ENCODE measurements around the gene UBR2. TPM values are rescaled to one million over a fixed set of nuclear protein-coding genes. Genes with fewer than 3 reads are reported as not detected.
A peak's percentile ranks its signal among the peaks of the same experiment; 100 is the strongest.

The UBR2 gene
- total and polyA plus RNA-seq, 2 of the 13 experiments (the other 11 are each of a cell fraction or from before 2014, with no cell fraction given): 17.6 to 29.3 TPM

- H2AFZ ChIP-seq (ENCODE audit: low read length): no peak overlapping the region
- H3K36me3 ChIP-seq (replicated peaks in 1 of 2; ENCODE audit: control insufficient read depth in 1 of 2, insufficient read depth in 2 of 2, low read length in 2 of 2): no peaks in the 10 kb centered on the region
- no peaks in the 10 kb centered on the region for H3K4me1 ChIP-seq (ENCODE audit: insufficient read depth, low read length)
- DNase-seq (ENCODE audit: low spot score) (no peak), FAIRE-seq (no peak), ATAC-seq (no peak)
- no peak overlapping the region for H3K4me3 ChIP-seq (replicated peaks in 1 of 3; ENCODE audit: insufficient read depth in 1 of 3, low read depth in 2 of 3, low read length in 3 of 3)
- no peak overlapping the region for H3K4me2 ChIP-seq (ENCODE audit: low read depth, low read length)
- intact Hi-C loops (cut with micrococcal nuclease; ENCODE audit: unreplicated experiment) (no loop called here), in situ Hi-C loops (cut with HindIII; ENCODE audit: extremely low pct_ligation_motif_present, low pct_unique_long_range_greater_than_20kb) (no loop called here)
- no peaks in the 10 kb centered on the region for H3K79me2 ChIP-seq (ENCODE audit: insufficient read depth, low read length)
- peak; percentile 10 to 36; a peak in 2 of 4 replicates for TF ChIP-seq MAFK (conservative IDR thresholded peaks at IDR 0.05 in 1 of 2, IDR thresholded peaks at IDR 0.05 in 1 of 2; ENCODE audit: low read length in 2 of 2)
- no peak for TF ChIP-seq PCBP1 (IDR thresholded peaks at IDR 0.05; ENCODE audit: borderline replicate concordance, low read depth, low read length)
- 40% methylated on average over 4 of the region's 4 CpGs for WGBS (ENCODE audit: low lambda C conversion rate)
- peaks cover 2% of the 10 kb centered on the region; the same call in 1 of the 2 replicates for H3K9me3 ChIP-seq (ENCODE audit: low read length)
- H3K27me3 ChIP-seq (ENCODE audit: control insufficient read depth in 1 of 2, insufficient read depth in 2 of 2, low read length in 2 of 2): no peaks in the 10 kb centered on the region; a peak in 1 of 5 replicates
- H4K20me1 ChIP-seq (ENCODE audit: insufficient read depth, low read length): no peaks in the 10 kb centered on the region
- no peak overlapping the region for H3K27ac ChIP-seq (ENCODE audit: extremely low read length, insufficient read depth, low read length)
- CTCF ChIA-PET (ENCODE audit: low intra/inter-chr PET ratio, low total read pairs): no interaction called here
- POLR2A ChIA-PET: no interaction called here
- no peak overlapping the region for H3K9ac ChIP-seq (ENCODE audit: insufficient read depth, low read depth, low read length)
- no TSS peak for BruUV-seq (replicated peaks)
Observed at GRCh38 chr6:42525206-42525605, 38.6 kb upstream of the UBR2 start.

DNA sequence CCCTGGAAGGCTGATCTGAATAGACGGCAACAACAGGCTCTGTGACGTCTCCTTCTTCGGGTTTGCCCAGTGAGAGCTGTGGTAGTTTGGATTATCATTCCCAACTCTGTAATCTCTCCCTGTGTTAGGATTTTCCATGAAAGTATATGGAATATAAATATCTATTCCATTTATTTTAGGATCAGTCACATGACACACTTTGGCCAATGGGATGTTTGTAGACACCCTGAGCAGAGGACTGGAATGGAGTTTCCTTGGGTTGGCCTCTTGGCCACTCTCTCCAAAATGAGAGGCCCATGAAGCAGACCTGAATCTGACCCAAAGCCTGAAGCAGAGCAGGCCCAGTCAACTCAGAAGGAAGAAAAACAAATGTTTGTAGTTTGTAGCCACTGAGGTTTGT, 37.2 kb upstream of the UBR2 start:
- Histone ChIP-seq H4K20me1 (ENCODE audit: insufficient read depth, low read length) (no peaks in the 10 kb centered on the region), H3K79me2 (ENCODE audit: insufficient read depth, low read length) (no peaks in the 10 kb centered on the region), H3K4me3 (replicated peaks in 1 of 3; ENCODE audit: insufficient read depth in 1 of 3, low read depth in 2 of 3, low read length in 3 of 3) (no peak overlapping the region), H3K36me3 (replicated peaks in 1 of 2; ENCODE audit: control insufficient read depth in 1 of 2, insufficient read depth in 2 of 2, low read length in 2 of 2) (no peaks in the 10 kb centered on the region), H2AFZ (ENCODE audit: low read length) (no peak overlapping the region), H3K27me3 (ENCODE audit: control insufficient read depth in 1 of 2, insufficient read depth in 2 of 2, low read length in 2 of 2) (no peaks in the 10 kb centered on the region; a peak in 1 of 5 replicates), H3K9ac (ENCODE audit: insufficient read depth, low read depth, low read length) (no peak overlapping the region), H3K4me2 (ENCODE audit: low read depth, low read length) (no peak overlapping the region), H3K4me1 (ENCODE audit: insufficient read depth, low read length) (no peaks in the 10 kb centered on the region), H3K27ac (ENCODE audit: extremely low read length, insufficient read depth, low read length) (no peak overlapping the region), H3K9me3 (ENCODE audit: low read length) (no peaks in the 10 kb centered on the region)
- FAIRE-seq (no peak), ATAC-seq (no peak), DNase-seq (ENCODE audit: low spot score) (no peak)
- intact Hi-C loops (cut with micrococcal nuclease; ENCODE audit: unreplicated experiment): no loop called here
- no TSS peak for BruUV-seq (replicated peaks)
- ChIA-PET CTCF (ENCODE audit: low intra/inter-chr PET ratio, low total read pairs) (no interaction called here), POLR2A (no interaction called here)
- TF ChIP-seq ZNF879 (CRISPR knock-in tag; IDR thresholded peaks at IDR 0.05): no peak
- TF ChIP-seq CCAR2 (optimal IDR thresholded peaks at IDR 0.05; ENCODE audit: low read depth, low read length): no peak
- TF ChIP-seq ZFP41 (CRISPR knock-in tag; IDR thresholded peaks at IDR 0.05; ENCODE audit: borderline replicate concordance): no peak
- TF ChIP-seq CHD2 (IDR thresholded peaks at IDR 0.05; ENCODE audit: low read depth, low read length): no peak
- TF ChIP-seq ZKSCAN8 (CRISPR knock-in tag; IDR thresholded peaks at IDR 0.05; ENCODE audit: borderline replicate concordance): no peak
- no peak for TF ChIP-seq NRL (CRISPR knock-in tag; IDR thresholded peaks at IDR 0.05; ENCODE audit: borderline replicate concordance)
- no peak for TF ChIP-seq RFX5 (IDR thresholded peaks at IDR 0.05; ENCODE audit: low read depth, low read length)
- no peak for TF ChIP-seq TCF12 (IDR thresholded peaks at IDR 0.05)
- no peak for TF ChIP-seq TCF12 (CRISPR knock-in tag; IDR thresholded peaks at IDR 0.05)
- no peak for TF ChIP-seq MIER3 (CRISPR knock-in tag; IDR thresholded peaks at IDR 0.05; ENCODE audit: borderline replicate concordance)
- no peak for TF ChIP-seq REPIN1 (CRISPR knock-in tag; IDR thresholded peaks at IDR 0.05; ENCODE audit: borderline replicate concordance, low read depth)
- TF ChIP-seq RBAK (CRISPR knock-in tag; IDR thresholded peaks at IDR 0.05): no peak
- TF ChIP-seq CREB1 (IDR thresholded peaks at IDR 0.05): no peak
- no peak for TF ChIP-seq CREB1 (CRISPR knock-in tag; IDR thresholded peaks at IDR 0.05)
- no peak for TF ChIP-seq ZNF737 (CRISPR knock-in tag; IDR thresholded peaks at IDR 0.05; ENCODE audit: borderline replicate concordance)
- in situ Hi-C loops (cut with HindIII; ENCODE audit: extremely low pct_ligation_motif_present, low pct_unique_long_range_greater_than_20kb): no loop called here
- WGBS (ENCODE audit: low lambda C conversion rate): 53% methylated on average over 3 of the region's 3 CpGs
